GM10266 (cell line): ENCODE data around the gene PET100.

Experiments
- DNase-seq: peaks from one replicate; pipeline ENCODE4 v3.0.0; 2012; ENCODE audit errors: extremely low spot score
- CTCF ChIP-seq: IDR thresholded peaks from 2 replicates; pipeline ENCODE4 v1.5.1; 2012; ENCODE audit warnings: mild to moderate bottlenecking, low read depth; ENCODE audit not compliant: control insufficient read depth, insufficient read depth; ENCODE audit errors: missing control alignments

Gene PET100

GRCh38 chr19:7628589-7629311, 843 bp upstream of the PET100 start:
- no peak for TF ChIP-seq CTCF
- DNase-seq = no peak

- TF ChIP-seq CTCF = no peak
Observed at GRCh38 chr19:7631577-7631976, 2.0 kb downstream of the PET100 start.

GRCh38 chr19:7632340-7633203, 3.0 kb downstream of the PET100 start:
- DNase-seq = no peak
- TF ChIP-seq CTCF = no peak

More at GRCh38 chr19:7631577-7631976, 2.0 kb downstream of the PET100 start:
- DNase-seq = no peak

GRCh38 chr19:7633698-7634097, 4.1 kb downstream of the PET100 start, which contains the start of gene PCP2:
Gene PCP2 (minus strand): TSS chr19:7633719. CDS start chr19:7633457, 262 bp downstream.
- TF ChIP-seq CTCF = no peak
- no peak for DNase-seq

- TF ChIP-seq CTCF = no peak
- no peak for DNase-seq
Observed at GRCh38 chr19:7635670-7636069, 6.1 kb downstream of the PET100 start.

- TF ChIP-seq CTCF = no peak
- no peak for DNase-seq
Observed at GRCh38 chr19:7636317-7636690, 6.7 kb downstream of the PET100 start.
